OCI-LY1 (cell line): ENCODE data around the gene PEX10.

Source experiments
- H2AFZ ChIP-seq: fragments of 200-600 bp; sonication (generic), shearing (Covaris generic); 2 replicates; pipeline ENCODE4 v1.6.0; 2014; ENCODE audit warnings: antibody characterized with exemption, mild to moderate bottlenecking, low read length
- H3F3A ChIP-seq: fragments of 200-600 bp; sonication (generic), shearing (Covaris generic); 2 replicates; pipeline ENCODE4 v1.6.0; 2014; ENCODE audit warnings: mild to moderate bottlenecking, antibody characterized with exemption, low read length, moderate library complexity; ENCODE audit not compliant: insufficient read depth
- H3K27ac ChIP-seq: fragments of 200-600 bp; sonication (generic); 2 replicates; pipeline ENCODE4 v1.5.1; 2014; ENCODE audit warnings: low read length, mixed run types, mild to moderate bottlenecking, low read depth; ENCODE audit not compliant: poor library complexity, severe bottlenecking
- H3K27me3 ChIP-seq: fragments of 200-600 bp; sonication (generic); 2 replicates; pipeline ENCODE4 v1.6.0; 2014; ENCODE audit warnings: antibody characterized with exemption, mild to moderate bottlenecking, low read length, moderate library complexity; ENCODE audit not compliant: insufficient read depth
- H3K36me3 ChIP-seq: fragments of 200-600 bp; sonication (generic); 2 replicates; pipeline ENCODE4 v1.6.1; 2014; ENCODE audit warnings: mild to moderate bottlenecking, antibody characterized with exemption, low read length, moderate library complexity, mixed read lengths; ENCODE audit not compliant: insufficient read depth
- H3K4me1 ChIP-seq: fragments of 200-600 bp; sonication (generic); 2 replicates; pipeline ENCODE4 v1.5.1; 2014; ENCODE audit warnings: mild to moderate bottlenecking, low read length, moderate library complexity; ENCODE audit not compliant: insufficient read depth, severe bottlenecking
- H3K4me2 ChIP-seq: fragments of 200-600 bp; sonication (generic), shearing (Covaris generic); 2 replicates; pipeline ENCODE4 v1.6.1; 2014; ENCODE audit warnings: low read length
- H3K4me3 ChIP-seq: fragments of 200-600 bp; sonication (generic); 2 replicates; pipeline ENCODE4 v1.5.1; 2014; ENCODE audit warnings: low read length, low read depth, mild to moderate bottlenecking, mixed read lengths; ENCODE audit not compliant: poor library complexity, severe bottlenecking
- H3K79me2 ChIP-seq: fragments of 200-600 bp; shearing (Covaris generic); 2 replicates; pipeline ENCODE4 v1.6.1; 2016; ENCODE audit warnings: mixed run types, low read length, mixed read lengths; ENCODE audit not compliant: insufficient read depth
- H3K9ac ChIP-seq: fragments of 200-600 bp; sonication (generic), shearing (Covaris generic); 2 replicates; pipeline ENCODE4 v1.6.1; 2014; ENCODE audit warnings: mild to moderate bottlenecking, low read length, mixed read lengths
- H3K9me2 ChIP-seq: fragments of 200-600 bp; sonication (generic), shearing (Covaris generic); 2 replicates; pipeline ENCODE4 v1.6.1; 2014; ENCODE audit warnings: low read depth, mild to moderate bottlenecking, low read length, mixed read lengths
- H3K9me3 ChIP-seq: fragments of 200-600 bp; shearing (Covaris generic); 2 replicates; pipeline ENCODE4 v1.6.1; 2014; ENCODE audit warnings: low read length, mixed read lengths
- H4K20me1 ChIP-seq: fragments of 200-600 bp; sonication (generic), shearing (Covaris generic); 2 replicates; pipeline ENCODE4 v1.6.0; 2016; ENCODE audit warnings: mild to moderate bottlenecking, low read length; ENCODE audit not compliant: insufficient read depth
- CTCF ChIP-seq: fragments of 200-600 bp; sonication (generic), shearing (Covaris generic); IDR thresholded peaks from 2 replicates; pipeline ENCODE4 v1.5.1; 2017; ENCODE audit warnings: mild to moderate bottlenecking, antibody characterized with exemption, low read length, moderate library complexity, mixed read lengths
- EZH2 ChIP-seq: fragments of 200-600 bp; sonication (generic), shearing (Covaris generic); IDR thresholded peaks from 2 replicates; pipeline ENCODE4 v1.8.0; 2017; ENCODE audit warnings: borderline replicate concordance, mixed run types, mild to moderate bottlenecking, antibody characterized with exemption, low read length, moderate library complexity, mixed read lengths

PEX10 gene

GRCh38 chr1:2388004-2388913, 24.1 kb downstream of the PEX10 start:
- no peak overlapping the region for H3K4me3 ChIP-seq
- H3K27ac ChIP-seq = no peak overlapping the region
- H3K36me3 ChIP-seq = peaks cover 4% of the 10 kb centered on the region; the same call in 1 of the 2 replicates
- no peaks in the 10 kb centered on the region for H3K9me3 ChIP-seq
- peaks cover 13% of the 10 kb centered on the region for H3K79me2 ChIP-seq
- no peaks in the 10 kb centered on the region for H3K27me3 ChIP-seq
- H3K4me2 ChIP-seq = no peak overlapping the region
- no peaks in the 10 kb centered on the region for H3K9me2 ChIP-seq
- TF ChIP-seq EZH2 (no peak), CTCF (no peak)
- no peak overlapping the region for H2AFZ ChIP-seq
- H3K9ac ChIP-seq = no peak overlapping the region
- no peaks in the 10 kb centered on the region for H4K20me1 ChIP-seq
- H3F3A ChIP-seq = no peaks in the 10 kb centered on the region
- peaks cover 21% of the 10 kb centered on the region for H3K4me1 ChIP-seq

- Histone ChIP-seq H3F3A (no peaks in the 10 kb centered on the region), H3K27ac (no peak overlapping the region), H3K79me2 (no peaks in the 10 kb centered on the region; the same call in 1 of the 2 replicates), H4K20me1 (no peaks in the 10 kb centered on the region), H3K27me3 (no peaks in the 10 kb centered on the region), H3K4me3 (no peak overlapping the region), H3K4me1 (peaks cover 11% of the 10 kb centered on the region), H3K36me3 (no peaks in the 10 kb centered on the region), H3K9me2 (no peaks in the 10 kb centered on the region), H3K9ac (no peak overlapping the region), H3K9me3 (no peaks in the 10 kb centered on the region), H3K4me2 (no peak overlapping the region), H2AFZ (no peak overlapping the region)
- TF ChIP-seq EZH2 (no peak), CTCF (no peak)
Measured at GRCh38 chr1:2386636-2387611, 25.4 kb downstream of the PEX10 start.

GRCh38 chr1:2385606-2386280, 26.6 kb downstream of the PEX10 start:
- no peaks in the 10 kb centered on the region for H3K9me3 ChIP-seq
- H3K4me1 ChIP-seq = peaks cover 9% of the 10 kb centered on the region
- H2AFZ ChIP-seq = no peak overlapping the region
- H3K4me2 ChIP-seq = no peak overlapping the region
- no peaks in the 10 kb centered on the region for H3K27me3 ChIP-seq
- H3K79me2 ChIP-seq = no peaks in the 10 kb centered on the region
- no peaks in the 10 kb centered on the region for H3K9me2 ChIP-seq
- H3K4me3 ChIP-seq = no peak overlapping the region
- no peaks in the 10 kb centered on the region for H4K20me1 ChIP-seq
- TF ChIP-seq CTCF = no peak
- TF ChIP-seq EZH2 = no peak
- H3K9ac ChIP-seq = no peak overlapping the region
- no peak overlapping the region for H3K27ac ChIP-seq
- no peaks in the 10 kb centered on the region for H3K36me3 ChIP-seq
- no peaks in the 10 kb centered on the region for H3F3A ChIP-seq
